H1 (cell line): Measurements from ENCODE around the gene DIP2C.

Source experiments
- BCL11A ChIP-seq, 2 experiments: IDR thresholded peaks; one replicate each; pipeline ENCODE4 v1.6.1; 2011; ENCODE audit warnings: low read depth in 2 of 2, low read length in 2 of 2, mild to moderate bottlenecking in 2 of 2
- CTCF ChIP-seq, 3 experiments: IDR thresholded peaks; 1 replicate in 2 of 3; 2 replicates in 1 of 3; pipeline versions ENCODE4 v1.5.1 to v1.6.1; 2011; ENCODE audit warnings: low read length in 3 of 3, mild to moderate bottlenecking in 3 of 3, inconsistent platforms in 2 of 3, low read depth in 1 of 3, moderate library complexity in 1 of 3; ENCODE audit not compliant: insufficient read depth in 1 of 3; ENCODE audit errors: control extremely low read depth in 1 of 3
- NRF1 ChIP-seq: IDR thresholded peaks from 2 replicates; pipeline ENCODE4 v1.6.1; 2011; ENCODE audit warnings: mild to moderate bottlenecking, low read depth, low read length, improper control_type of control experiment
- TCF12 ChIP-seq: IDR thresholded peaks from 2 replicates; pipeline ENCODE4 v1.6.1; 2011; ENCODE audit warnings: low read depth, mild to moderate bottlenecking, low read length
- TEAD4 ChIP-seq: IDR thresholded peaks from 2 replicates; pipeline ENCODE4 v1.6.1; 2012; ENCODE audit warnings: low read depth, low read length, inconsistent platforms, mixed read lengths

GRCh38 chr10:677038-677437, 12.4 kb downstream of the DIP2C start:
- TF ChIP-seq CTCF (IDR thresholded peaks at IDR 0.05; ENCODE audit: control extremely low read depth in 1 of 3, insufficient read depth in 1 of 3, low read depth in 1 of 3, low read length in 3 of 3): no peak
- no peak for TF ChIP-seq TEAD4
- TF ChIP-seq NRF1: no peak
- TF ChIP-seq BCL11A (IDR thresholded peaks at IDR 0.05; ENCODE audit: low read depth in 2 of 2, low read length in 2 of 2): no peak
- no peak for TF ChIP-seq TCF12
